Osteocyte (in vitro differentiated cells): Measurements from ENCODE around the gene CDC14A. TPM values are rescaled to one million over a fixed set of nuclear protein-coding genes. Genes with fewer than 3 reads are reported as not detected.
"Not testable (repeated sequence)": the region's sequence is repeated elsewhere in the genome, so short reads cannot be mapped to it uniquely, and the experiment has no call there.

Experiments used
- DNase-seq: peaks from one replicate; pipeline ENCODE4 v3.0.0; 2021; ENCODE audit warnings: mixed read lengths; ENCODE audit not compliant: unreplicated experiment; ENCODE audit errors: extremely low spot score
- H3K27ac Mint-ChIP-seq: one replicate; pipeline ENCODE4 v1.8.0; 2021; ENCODE audit warnings: mild to moderate bottlenecking, mixed read lengths; ENCODE audit not compliant: unreplicated experiment
- H3K27me3 Mint-ChIP-seq: one replicate; pipeline ENCODE4 v1.8.0; 2021; ENCODE audit warnings: mixed read lengths; ENCODE audit not compliant: unreplicated experiment
- H3K36me3 Mint-ChIP-seq: one replicate; pipeline ENCODE4 v1.8.0; 2021; ENCODE audit warnings: mixed read lengths; ENCODE audit not compliant: unreplicated experiment
- H3K4me1 Mint-ChIP-seq: one replicate; pipeline ENCODE4 v1.8.0; 2021; ENCODE audit warnings: mixed read lengths; ENCODE audit not compliant: unreplicated experiment
- H3K4me3 Mint-ChIP-seq: one replicate; pipeline ENCODE4 v1.8.0; 2021; ENCODE audit warnings: mild to moderate bottlenecking, moderate library complexity, mixed read lengths; ENCODE audit not compliant: unreplicated experiment
- H3K9me3 Mint-ChIP-seq: one replicate; pipeline ENCODE4 v1.8.0; 2021; ENCODE audit warnings: mixed read lengths; ENCODE audit not compliant: unreplicated experiment
- total RNA-seq: library from RNA; stranded (reverse); gene quantifications from 2 replicates; pipeline ENCODE4 v1.2.1, GENCODE V29; 2021
- TF ChIP-seq, protein P1 (sequence below): fragments of 200-600 bp; sonication (generic); IDR thresholded peaks from 2 replicates; pipeline ENCODE4 v1.5.0; 2021; ENCODE audit warnings: antibody characterized with exemption, mild to moderate bottlenecking, moderate library complexity

The CDC14A gene
- total RNA-seq, 1 donor from 2014 or later, result 2.8 TPM

GRCh38 chr1:100323419-100324106 is 28.7 kb upstream of the CDC14A start:
- H3K4me3 Mint-ChIP-seq, result no peak overlapping the region
- no peak overlapping the region for H3K27ac Mint-ChIP-seq
- peaks cover 10% of the 10 kb centered on the region for H3K9me3 Mint-ChIP-seq
- peaks cover 9% of the 10 kb centered on the region for H3K4me1 Mint-ChIP-seq
- TF ChIP-seq, protein P1, sequence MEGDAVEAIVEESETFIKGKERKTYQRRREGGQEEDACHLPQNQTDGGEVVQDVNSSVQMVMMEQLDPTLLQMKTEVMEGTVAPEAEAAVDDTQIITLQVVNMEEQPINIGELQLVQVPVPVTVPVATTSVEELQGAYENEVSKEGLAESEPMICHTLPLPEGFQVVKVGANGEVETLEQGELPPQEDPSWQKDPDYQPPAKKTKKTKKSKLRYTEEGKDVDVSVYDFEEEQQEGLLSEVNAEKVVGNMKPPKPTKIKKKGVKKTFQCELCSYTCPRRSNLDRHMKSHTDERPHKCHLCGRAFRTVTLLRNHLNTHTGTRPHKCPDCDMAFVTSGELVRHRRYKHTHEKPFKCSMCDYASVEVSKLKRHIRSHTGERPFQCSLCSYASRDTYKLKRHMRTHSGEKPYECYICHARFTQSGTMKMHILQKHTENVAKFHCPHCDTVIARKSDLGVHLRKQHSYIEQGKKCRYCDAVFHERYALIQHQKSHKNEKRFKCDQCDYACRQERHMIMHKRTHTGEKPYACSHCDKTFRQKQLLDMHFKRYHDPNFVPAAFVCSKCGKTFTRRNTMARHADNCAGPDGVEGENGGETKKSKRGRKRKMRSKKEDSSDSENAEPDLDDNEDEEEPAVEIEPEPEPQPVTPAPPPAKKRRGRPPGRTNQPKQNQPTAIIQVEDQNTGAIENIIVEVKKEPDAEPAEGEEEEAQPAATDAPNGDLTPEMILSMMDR, result no peak
- H3K36me3 Mint-ChIP-seq, result peaks cover 2% of the 10 kb centered on the region
- no peak for DNase-seq
- H3K27me3 Mint-ChIP-seq, result peaks cover 6% of the 10 kb centered on the region

DNA sequence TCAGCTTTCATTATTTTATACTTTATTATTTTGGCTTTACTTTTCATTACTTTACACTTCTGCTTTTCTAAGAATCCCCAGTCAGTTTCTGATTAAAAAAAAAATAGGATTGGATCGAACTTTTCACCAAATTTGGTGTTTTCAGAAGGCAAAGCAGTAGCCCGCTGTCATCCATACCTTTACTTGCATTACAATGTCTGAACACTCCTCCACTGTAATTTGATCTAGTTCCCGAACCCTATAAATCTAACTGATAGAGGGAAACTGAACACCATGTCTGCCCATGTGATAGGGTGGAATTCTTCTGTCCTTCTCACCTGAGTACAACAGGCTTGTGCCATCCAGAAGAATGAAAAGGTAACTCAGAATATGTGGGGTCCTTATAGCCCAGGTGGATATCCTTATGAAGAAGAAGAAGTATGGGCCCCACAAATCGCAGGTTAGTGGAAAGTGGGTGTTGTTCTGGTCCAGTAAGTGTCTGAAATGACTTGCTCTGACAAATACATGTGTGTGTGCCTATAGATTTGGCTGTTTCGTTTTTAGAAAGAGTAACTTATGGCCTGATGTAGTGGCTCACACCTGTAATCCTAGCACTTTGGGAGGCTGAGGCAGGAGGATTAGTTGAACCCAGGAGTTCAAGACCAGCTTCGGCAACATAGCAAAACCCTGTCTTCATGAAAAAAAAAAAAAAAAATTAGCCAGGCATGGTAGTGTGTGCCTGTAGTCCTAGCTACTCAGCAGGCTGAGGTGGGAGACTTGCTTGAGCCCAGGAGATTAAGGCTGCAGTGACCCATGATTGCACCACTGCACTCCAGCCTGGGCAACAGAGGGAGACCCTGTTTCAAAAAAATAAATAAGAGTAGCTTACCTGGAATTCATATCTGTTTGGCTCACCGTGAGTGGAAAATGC is 26.6 kb upstream of the CDC14A start:
- H3K4me1 Mint-ChIP-seq, result peaks cover 9% of the 10 kb centered on the region
- H3K9me3 Mint-ChIP-seq, result peaks cover 3% of the 10 kb centered on the region
- TF ChIP-seq, protein P1, result no peak
- H3K4me3 Mint-ChIP-seq, result no peak overlapping the region
- peaks cover 13% of the 10 kb centered on the region for H3K27me3 Mint-ChIP-seq
- no peak overlapping the region for H3K27ac Mint-ChIP-seq
- H3K36me3 Mint-ChIP-seq, result no peaks in the 10 kb centered on the region
- DNase-seq, result no peak

GRCh38 chr1:100326325-100326670 is 26.0 kb upstream of the CDC14A start:
- peaks cover 13% of the 10 kb centered on the region for H3K27me3 Mint-ChIP-seq
- H3K4me1 Mint-ChIP-seq, H3K36me3 Mint-ChIP-seq, H3K9me3 Mint-ChIP-seq, DNase-seq, H3K4me3 Mint-ChIP-seq, H3K27ac Mint-ChIP-seq: not testable (repeated sequence)

- Mint-ChIP-seq H3K4me1 (peaks cover 3% of the 10 kb centered on the region), H3K4me3 (no peak overlapping the region), H3K27ac (no peak overlapping the region), H3K27me3 (peaks cover 20% of the 10 kb centered on the region), H3K36me3 (no peaks in the 10 kb centered on the region), H3K9me3 (no peaks in the 10 kb centered on the region)
- no peak for DNase-seq
- TF ChIP-seq, protein P1, result no peak
Measured at GRCh38 chr1:100328133-100328532, 24.2 kb upstream of the CDC14A start.

DNA sequence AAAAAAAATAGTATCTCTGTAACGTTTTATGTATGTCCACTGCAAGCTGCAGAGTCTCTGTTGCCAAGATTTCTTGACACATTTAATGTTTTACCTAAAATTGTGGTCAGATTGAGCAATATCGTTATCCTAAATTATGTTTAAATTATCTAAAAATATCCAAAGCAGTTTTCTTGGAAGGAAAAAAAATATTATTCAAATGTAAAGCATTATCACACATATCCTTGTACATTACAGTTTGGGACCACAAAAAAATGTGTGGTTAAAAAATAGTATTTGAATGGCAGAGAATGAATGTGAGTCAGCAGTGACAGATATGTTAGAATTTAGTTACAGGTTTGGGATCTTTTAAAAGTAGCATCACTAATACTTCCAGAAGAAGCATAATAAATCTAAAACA is 21.2 kb upstream of the CDC14A start:
- H3K4me1 Mint-ChIP-seq, H3K9me3 Mint-ChIP-seq, H3K4me3 Mint-ChIP-seq, H3K27ac Mint-ChIP-seq, H3K36me3 Mint-ChIP-seq, DNase-seq: not testable (repeated sequence)
- peaks cover 27% of the 10 kb centered on the region for H3K27me3 Mint-ChIP-seq

DNA sequence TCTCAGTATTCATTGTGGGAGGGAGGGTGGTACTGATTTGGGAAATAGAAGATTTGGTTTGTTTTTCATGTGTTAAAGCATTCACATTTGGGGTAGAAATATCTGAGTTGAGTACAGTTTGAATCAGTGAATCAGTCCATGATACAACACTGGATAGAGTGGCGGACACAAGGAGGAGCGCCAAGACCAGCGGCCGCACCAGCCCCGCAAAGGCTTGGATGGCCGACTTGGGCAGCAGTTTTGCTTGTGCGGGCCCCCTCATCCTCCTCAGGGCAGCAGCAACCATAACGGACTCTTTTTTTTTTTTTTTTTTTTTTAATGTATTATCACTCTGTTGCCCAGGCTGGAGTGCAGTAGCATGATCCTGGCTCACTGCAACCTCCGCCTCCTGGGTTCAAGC is 20.0 kb upstream of the CDC14A start:
- H3K4me3 Mint-ChIP-seq, result no peak overlapping the region
- H3K27me3 Mint-ChIP-seq, result peaks cover 35% of the 10 kb centered on the region
- TF ChIP-seq, protein P1, result no peak
- H3K4me1 Mint-ChIP-seq, result no peaks in the 10 kb centered on the region
- no peak for DNase-seq
- no peaks in the 10 kb centered on the region for H3K36me3 Mint-ChIP-seq
- H3K27ac Mint-ChIP-seq, result no peak overlapping the region
- H3K9me3 Mint-ChIP-seq, result no peaks in the 10 kb centered on the region
